ENCODE measurements around the gene METTL25.

The METTL25 gene

DNA sequence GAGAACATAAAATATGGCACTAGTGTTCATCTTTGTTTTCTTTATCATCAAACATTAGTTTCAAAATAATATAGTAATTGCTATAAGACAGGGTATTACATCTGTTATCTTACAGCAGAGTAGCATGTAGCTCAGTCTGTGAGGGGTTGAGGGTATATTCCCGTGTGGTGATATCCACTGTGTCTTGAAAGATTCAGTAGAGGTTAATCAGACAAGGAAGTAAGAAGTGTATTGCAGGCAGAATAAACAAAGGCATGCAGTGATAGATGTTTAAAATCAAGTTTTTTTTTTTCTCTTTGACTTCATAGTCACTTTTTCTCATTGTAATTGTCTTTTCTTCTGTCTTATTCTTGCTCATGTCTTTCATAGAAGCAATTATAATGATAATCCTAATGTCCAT is 48.3 kb downstream of the METTL25 start:
- no peak for DNase-seq (ENCODE audit: low read depth)

DNA sequence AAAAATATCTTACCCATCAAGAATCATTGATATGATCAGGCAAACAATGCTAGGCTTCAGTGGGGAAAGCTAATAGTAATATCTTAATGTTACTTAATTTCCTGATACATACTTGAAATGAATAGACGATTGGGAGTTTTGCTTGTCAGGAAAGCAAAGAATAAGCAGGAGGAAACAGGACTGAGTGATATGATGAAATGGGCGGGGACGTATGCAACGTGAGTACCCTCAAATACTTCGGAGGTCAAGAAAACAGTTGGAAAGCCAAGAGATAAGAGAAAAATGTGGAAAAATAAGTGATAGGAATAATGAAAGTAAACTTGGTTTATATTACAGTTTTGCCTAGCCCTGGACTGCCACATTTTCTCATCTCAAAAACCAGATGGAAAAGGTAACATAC is 49.2 kb downstream of the METTL25 start:
- DNase-seq (ENCODE audit: low read depth), result no peak

DNA sequence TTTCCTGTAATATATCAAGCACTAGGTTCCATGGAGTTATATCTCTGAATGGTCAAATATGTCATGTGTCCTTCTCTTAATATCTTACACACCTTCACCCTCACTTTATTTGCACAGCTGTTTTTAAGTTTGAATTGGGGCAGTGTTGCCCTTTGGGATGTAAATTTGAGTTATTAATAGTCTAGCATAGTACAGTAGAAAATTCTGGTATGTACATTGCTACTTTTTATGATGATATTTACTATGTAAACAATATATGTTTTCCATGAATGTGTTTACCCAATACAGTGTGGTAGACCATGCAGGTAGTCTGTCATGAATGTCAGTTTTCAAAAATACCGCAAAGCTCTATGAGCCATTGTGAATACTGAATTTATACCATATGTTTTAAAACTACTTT is 50.5 kb downstream of the METTL25 start:
- DNase-seq (ENCODE audit: low read depth), result no peak

DNA sequence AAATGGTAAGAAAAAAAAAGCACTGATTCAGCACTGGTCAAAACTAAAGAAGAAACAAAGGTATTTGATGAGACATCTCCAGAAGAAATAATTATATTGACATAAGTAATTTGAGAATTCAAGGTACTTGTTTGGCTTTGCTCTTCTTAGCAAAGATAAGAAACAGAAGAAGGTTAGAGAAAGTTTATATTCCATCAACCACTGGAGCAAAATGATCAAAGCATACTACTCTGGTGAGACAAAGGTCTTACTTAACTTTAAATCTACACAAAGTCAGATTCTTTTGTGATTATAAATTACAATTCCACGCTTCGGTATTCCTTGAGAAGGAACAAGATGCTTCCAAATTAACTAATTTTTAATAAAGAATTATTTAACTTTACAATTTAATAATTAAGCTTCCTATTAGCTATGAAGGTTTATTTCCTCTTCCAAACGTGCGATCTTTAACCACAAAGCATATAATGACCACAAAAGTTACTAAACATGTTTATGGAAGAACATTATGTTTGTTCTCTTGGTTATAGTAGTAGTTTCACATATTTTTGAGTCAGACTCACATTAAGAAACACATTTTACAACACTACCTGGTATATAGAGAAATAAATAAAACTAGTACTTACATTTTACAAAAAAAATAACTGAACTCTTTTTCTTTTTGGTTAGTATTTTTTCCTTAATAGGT is 53.4 kb downstream of the METTL25 start:
- no peak for DNase-seq (ENCODE audit: low read depth)

DNA sequence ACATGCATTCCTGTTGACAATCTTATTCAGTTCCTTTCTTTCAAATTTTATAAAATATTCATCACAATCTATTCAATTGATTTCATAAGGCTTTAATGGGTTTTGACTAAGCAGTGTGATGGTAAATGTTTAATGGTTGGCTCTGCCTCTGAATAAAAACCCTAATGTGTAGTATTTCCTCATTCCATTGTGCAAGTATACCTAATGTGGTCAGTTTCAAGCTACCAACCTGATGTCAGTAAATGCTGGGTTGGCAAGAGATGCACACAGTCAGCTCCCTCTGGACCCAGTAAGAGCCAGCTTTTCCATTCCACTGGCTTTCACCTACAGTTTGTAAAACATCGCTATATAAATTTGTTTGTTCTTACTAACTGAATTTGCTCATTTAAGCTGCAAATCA is 53.9 kb downstream of the METTL25 start:
- no peak for DNase-seq (ENCODE audit: low read depth)

DNA sequence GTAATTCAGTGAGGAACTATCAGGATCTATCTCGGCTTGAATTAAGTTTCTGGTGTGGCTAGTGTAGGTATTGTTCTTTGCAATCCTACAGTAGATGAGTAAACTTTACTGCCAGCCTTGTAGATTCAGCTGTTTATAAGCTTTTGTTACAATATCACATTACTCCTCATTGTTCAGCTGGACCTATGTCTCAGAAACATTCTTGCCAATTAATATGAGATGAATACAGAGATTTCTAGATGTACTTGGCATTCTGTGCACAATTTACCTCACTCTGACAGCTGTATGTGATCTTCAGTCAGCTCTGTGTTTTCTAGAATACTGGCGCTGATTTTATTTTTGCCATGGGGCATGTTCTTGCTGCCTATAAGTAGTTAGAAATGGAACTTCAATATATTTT is 55.7 kb downstream of the METTL25 start:
- DNase-seq (ENCODE audit: low read depth), result no peak

DNA sequence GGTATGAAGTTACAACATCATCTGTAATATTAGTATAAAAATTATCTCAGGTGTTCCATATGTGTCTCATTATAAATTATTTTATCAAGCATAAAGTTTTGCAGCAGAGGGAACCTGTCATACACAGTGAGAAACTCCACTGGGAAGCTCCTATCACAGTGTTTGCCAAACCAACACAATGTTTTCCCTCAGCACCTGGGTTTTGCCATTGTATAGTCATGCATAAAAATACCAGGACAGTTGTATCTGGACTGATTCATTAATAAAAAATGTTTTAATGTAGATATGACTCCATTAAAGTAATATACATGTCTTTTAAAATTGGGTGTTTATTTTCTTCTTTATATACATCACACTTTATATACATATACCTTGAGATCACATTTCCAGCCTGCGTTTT is 56.6 kb downstream of the METTL25 start:
- DNase-seq (ENCODE audit: low read depth), result no peak

DNA sequence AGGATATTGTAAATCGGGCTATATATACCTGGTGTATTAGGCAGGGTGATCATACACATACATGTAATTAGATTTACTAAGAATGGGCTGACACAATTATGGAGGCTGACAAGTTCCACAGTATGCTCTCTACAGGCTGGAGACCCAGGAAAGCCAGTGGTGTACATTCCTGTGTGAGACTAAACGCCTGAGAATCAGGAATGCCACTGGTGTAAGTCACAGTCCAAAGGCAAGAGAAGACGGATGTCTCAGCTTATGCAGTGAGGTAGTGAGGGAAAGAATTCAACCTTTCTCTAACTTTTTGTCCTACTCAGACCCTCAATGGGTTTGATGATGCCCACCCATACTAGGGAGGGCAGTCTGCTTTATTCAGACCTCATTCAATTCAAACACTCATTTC is 57.1 kb downstream of the METTL25 start:
- DNase-seq (ENCODE audit: low read depth), result no peak

DNA sequence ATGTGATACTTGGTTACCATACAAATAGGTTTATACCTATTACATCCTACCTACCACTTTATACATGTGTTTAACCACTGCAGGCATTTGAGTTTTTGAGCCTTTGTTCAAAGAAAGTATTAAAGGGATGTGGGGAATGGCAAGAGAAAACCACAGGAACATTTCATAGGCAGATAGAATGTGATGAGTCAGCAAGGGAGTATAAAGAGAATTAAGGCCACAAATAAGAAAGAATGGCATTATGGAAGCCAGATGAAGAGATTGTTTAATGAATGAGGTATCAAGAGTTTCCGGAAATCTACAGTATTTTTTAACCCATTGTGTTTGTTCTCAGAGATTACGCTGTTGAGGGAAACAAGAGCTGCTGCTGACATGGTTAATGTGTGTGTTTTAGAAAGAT is 66.9 kb downstream of the METTL25 start:
- no peak for DNase-seq (ENCODE audit: low read depth)

DNA sequence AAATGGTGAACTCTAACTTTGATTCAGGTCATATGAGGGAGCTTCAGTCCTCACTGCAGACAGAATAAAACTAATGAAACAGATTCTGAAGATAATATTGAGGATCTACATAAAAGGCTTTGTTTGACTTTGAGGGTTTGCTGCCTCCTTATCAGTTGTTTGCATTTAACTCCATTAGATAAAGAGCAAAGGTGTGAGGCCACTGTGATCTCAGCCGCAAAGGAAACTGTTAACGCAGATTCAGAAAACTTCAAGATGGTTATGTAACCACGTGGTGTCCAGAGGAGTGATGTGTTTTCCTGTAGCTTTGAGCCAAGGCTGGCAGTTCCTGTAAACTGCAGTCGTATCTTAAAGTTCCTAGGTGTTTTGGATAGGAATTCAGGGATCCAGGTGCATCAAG is 67.8 kb downstream of the METTL25 start:
- DNase-seq (ENCODE audit: low read depth), result no peak

DNA sequence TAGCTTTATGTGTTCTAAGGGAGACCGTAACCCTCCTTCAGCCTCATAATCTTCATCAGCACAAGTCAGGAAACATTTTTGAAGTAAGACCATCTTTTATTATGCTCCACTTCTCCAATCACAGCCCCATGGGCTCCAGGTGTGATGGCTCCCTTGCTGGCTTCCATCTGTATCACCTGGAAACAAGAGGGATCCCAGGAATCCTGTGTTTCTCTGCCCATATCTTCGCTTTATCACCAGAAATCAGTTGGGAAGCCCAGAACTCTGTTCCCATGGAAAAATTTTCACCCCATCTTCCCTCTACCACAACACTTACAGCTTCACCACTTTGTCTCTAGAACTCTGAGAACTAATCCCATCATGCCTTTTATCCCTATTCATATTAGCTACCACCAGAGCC is 68.3 kb downstream of the METTL25 start:
- DNase-seq (ENCODE audit: low read depth), result no peak

DNA sequence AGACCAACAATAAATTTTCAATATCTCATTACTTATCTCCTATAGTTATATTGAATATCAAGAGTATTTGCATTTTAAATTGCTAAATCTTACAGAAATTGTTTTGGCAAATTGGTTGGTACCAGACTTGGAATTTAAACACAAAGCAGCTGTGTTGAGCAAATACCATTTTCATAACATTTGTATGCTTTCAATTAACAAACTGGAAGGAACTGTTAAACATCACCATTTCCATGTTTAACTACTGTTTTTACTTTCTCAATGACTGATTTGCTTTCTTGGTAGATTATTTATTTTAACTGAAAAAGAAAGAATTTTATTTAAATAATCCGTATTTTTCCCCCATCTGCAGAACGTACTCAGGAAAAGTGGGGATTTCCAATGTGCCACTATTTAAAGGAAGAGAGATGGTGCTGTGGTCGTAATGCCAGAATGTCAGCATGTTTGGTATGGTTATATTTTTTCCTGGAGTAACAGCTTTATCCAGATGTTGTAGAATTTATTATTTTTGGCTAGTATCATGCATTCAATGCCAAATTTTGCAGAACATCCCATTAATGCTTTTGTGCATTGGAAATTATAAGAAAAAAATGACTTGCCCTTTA is 72.3 kb downstream of the METTL25 start:
- no peak for DNase-seq (ENCODE audit: low read depth)

DNA sequence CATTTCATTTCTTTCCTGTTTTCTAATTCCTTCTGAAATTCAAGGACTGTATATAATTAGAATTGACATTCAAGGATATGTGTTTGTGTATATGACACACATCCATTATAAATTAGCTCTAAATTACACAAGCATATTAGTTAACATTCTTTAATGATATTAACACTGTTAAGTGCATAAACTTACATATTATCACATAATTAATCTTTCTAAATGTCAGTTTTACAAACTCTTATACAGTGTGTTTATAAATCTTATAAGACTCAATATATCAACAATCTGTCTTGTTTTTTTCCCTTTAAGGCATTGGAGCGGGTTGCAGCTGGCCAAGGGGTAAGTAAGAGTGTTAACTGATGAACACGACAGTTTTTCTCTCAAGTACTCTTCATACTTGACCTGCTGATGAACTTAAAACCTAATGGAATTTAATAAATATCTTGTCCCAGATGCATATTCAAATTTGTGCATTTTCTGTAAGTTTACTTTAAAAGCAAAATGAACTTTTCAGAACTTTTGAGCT is 76.1 kb downstream of the METTL25 start:
- no peak for DNase-seq (ENCODE audit: low read depth)

DNA sequence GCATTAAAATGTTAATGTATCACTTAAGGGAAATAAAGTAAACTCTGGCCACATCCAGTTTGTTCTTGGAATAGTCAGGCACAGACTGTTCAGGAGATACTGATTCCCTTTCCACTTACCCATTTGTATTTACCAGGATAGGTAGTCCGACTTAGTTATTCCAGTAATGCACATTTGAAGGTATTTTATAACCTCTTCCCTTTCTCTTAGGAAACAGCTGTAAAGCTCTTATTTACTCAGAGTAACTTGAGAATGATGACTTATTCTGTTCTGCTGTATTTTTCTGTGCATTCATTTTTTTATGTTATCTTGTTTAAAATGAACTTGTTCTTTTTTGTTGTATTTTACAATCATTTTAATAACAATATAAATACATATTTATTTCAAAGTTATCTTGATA is 78.0 kb downstream of the METTL25 start:
- no peak for DNase-seq (ENCODE audit: low read depth)

DNA sequence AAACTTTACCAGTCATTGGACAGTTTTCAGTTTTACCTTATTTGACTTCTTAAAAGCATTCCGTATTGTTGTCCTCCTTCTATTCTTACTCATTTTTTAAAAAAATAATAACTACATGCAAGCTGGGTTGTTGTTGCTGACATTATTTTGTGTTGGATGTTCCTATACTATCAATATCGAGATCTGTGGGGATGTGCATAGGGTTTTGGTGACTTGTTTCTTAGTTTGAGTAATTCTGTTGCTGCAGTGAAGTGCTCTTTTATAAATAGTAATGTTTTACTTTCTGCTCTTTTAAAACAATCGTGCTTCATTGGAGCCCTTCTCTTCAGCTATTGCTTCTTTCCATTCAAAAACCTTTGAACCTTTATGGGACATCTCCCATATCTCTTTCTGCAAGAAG is 79.4 kb downstream of the METTL25 start:
- no peak for DNase-seq (ENCODE audit: low read depth)

DNA sequence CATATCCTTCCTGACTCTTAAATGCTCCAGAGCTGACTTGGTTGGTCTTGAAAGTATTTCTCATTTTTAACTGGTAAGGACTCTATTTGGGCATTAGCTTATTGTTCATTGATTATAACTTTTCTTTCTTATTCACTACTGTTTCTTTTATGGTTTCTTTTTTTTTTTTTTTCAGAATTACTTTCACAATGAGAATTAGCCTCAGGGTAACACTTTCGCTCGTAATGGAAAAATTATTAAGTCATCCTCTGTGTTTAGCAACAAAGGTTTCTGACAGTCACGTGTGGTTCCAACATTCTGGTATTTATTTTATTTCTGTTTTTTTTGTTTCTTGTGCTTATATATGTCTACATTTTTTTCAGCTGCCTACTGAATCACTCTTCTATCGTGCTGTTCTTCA is 80.0 kb downstream of the METTL25 start:
- no peak for DNase-seq (ENCODE audit: low read depth)

DNA sequence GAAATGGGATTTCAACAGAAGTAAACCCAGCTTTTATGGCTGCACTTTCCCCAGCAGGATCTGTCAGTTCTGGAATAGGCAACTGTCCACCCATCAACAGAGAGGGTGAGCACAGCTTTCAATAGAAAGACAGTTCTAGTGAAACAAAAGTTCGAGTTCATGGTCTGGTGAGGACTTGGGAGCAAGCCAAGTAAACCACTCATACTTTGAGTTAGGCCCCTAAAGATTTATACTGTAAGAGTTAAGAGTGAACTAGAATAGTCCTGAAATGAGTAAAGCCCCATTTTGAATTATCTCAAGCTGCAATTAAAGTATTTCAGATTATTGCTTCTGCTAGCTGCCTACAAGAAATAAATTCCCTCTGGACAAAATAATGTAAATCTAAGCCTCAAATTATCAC is 82.6 kb downstream of the METTL25 start:
- DNase-seq (ENCODE audit: low read depth), result no peak

DNA sequence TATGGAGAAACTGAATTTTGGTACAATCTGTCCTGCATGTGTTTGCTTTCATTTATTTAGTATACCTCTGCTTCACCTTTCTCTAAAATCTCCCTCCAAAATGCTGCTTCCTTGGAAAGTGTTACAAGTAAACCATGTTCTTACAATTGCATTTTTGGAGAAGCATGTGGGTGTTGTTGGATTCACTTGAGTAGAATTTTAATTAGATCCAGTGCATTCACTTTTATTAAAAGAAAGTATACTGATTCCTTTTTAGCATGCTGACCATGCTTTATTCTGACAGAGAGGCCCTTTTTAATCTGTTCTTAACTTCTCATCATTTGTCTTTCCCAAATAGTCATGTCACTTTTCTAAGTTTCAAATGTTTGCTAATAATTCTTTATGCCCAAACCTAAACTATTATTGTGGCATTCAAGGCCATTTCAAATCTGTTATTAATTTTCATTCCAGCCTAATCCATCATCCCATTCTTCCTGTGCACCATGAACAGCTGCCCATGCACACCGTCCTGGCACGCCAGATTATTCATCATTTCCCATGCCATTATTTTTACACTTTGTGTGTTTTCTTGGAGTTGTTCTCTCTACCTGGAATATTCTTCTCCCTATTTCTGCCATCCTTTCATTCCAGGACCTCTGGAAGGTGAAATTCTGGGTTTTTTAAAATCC is 90.7 kb downstream of the METTL25 start:
- DNase-seq (ENCODE audit: low read depth), result no peak

DNA sequence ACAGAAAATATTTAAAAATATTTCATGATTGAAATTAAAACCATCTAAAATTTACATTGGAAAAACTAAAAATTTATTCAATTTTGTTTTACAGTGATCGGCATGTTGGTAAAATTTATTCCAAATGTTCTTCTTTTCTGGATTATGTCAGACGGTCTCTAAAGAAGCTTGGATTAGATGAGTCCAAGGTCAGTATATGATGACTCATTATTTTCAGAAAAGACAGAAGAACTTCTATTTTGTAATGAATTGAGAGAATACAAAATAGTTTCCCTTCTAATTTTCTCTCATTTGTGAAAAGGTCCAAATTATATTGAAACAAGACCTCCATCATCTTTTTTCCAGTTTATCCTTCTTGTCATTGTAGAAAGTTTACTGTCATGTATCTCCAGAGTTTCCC is 98.3 kb downstream of the METTL25 start:
- DNase-seq (ENCODE audit: low read depth), result no peak

DNA sequence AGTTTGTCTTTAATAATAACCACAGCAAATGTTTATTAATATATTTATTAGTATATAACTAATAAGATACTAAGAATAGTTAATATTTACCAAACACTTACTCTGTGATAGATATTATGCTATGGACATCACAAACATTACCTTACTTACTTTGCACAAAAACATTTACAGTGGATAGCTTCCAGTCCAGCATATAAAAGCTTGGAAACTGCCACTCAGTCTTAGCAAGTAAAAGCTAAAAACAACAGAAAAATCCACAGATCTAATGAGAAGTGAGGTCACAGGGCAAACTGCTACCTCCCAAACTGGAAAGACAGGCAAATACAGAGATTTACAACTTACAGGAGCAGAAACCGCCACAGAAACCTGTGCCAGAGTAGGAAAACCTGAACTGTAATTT is 99.8 kb downstream of the METTL25 start:
- DNase-seq (ENCODE audit: low read depth), result no peak

DNA sequence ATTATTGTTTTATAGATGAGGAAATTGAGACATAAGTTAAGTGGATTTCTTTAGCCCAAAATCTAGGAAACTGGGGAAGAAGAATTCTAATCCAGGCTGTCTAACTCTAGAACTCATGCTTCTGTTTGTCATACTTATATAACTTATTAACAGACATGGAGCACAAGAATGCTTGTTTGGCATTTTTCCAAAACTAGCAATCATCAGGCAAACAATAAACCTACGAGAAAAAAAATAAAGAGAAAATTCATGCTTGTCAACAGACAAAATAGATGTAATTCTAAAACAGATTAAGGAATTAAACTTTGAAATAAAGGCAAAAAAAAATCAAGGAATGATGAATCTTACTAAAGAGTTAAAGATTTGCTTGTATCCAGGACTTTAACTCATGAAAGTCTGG is 103.1 kb downstream of the METTL25 start:
- DNase-seq (ENCODE audit: low read depth), result no peak

DNA sequence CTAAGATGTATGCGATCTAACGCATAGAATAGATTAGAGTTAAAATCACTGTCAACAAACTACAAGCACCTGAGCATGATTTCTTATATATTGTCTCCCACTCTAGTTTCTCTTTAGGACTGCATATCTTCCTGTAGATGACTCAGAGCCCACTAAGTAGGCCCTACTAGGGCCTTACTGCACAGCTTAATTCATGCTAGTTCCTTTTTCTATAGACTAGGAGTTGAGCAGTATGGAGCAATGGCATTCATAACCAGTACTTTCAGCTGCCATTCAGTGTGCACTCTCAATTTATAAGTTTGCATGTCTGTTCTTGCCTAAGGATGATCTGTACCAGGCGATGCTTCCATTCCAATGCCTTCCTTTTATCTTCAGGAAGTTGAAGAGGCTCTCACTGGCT is 103.5 kb downstream of the METTL25 start:
- no peak for DNase-seq (ENCODE audit: low read depth)

DNA sequence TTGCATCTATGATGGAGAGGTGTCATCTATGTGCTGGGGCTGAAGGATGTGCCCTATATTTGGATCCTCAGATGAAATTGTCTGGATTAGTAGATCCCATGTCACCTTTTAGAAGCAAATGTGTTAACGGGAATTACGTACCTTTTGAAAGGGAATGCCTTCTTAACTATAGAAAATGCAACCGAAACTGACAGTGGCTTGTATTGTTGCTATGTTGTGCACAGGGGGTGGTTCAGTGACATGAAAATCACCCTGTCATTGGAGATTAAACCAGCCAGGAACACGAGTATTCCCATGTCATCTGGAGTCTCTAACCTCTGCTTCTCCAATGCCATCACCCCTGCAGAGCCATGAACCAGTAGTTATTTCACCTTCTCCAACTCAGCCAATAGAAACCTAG is 110.2 kb downstream of the METTL25 start:
- DNase-seq (ENCODE audit: low read depth), result no peak
